Aorta (tissue), 5 donors: Measurements from ENCODE around the gene AXIN2. TPM values are rescaled to one million over a fixed set of nuclear protein-coding genes. Genes with fewer than 3 reads are reported as not detected.
A peak's percentile ranks its signal among the peaks of the same experiment; 100 is the strongest.

Experiments used
- ATAC-seq: fragments of 200-7000 bp; cut with Tn5 transposase; one replicate; pipeline ENCODE4 v1.9.1; 2022; ENCODE audit warnings: moderate library complexity; ENCODE audit not compliant: low FRiP score
- DNase-seq, 2 donors: peaks; one replicate each; pipeline ENCODE4 v3.0.0-alpha.2; 2020
- H3K27ac ChIP-seq, 2 donors: one replicate each; pipeline ENCODE4 v1.5.1; 2013; ENCODE audit warnings: low read length in 2 of 2, mild to moderate bottlenecking in 2 of 2, moderate library complexity in 2 of 2, control low read depth in 1 of 2, inconsistent platforms in 1 of 2, low read depth in 1 of 2
- H3K27me3 ChIP-seq, 2 donors: one replicate each; pipeline ENCODE4 v1.6.1; 2013; ENCODE audit warnings: control low read depth in 1 of 2, low read length in 1 of 2, mild to moderate bottlenecking in 1 of 2, moderate library complexity in 1 of 2; ENCODE audit not compliant: insufficient read depth in 2 of 2, control insufficient read depth in 1 of 2
- H3K36me3 ChIP-seq, 2 donors: one replicate each; pipeline ENCODE4 v1.6.1; 2013; ENCODE audit warnings: control low read depth in 1 of 2, low read length in 1 of 2, mild to moderate bottlenecking in 1 of 2; ENCODE audit not compliant: insufficient read depth in 2 of 2, control insufficient read depth in 1 of 2
- H3K4me1 ChIP-seq, 2 donors: one replicate each; pipeline ENCODE4 v1.6.1; 2013; ENCODE audit warnings: low read length in 2 of 2, control low read depth in 1 of 2, mild to moderate bottlenecking in 1 of 2, moderate library complexity in 1 of 2; ENCODE audit not compliant: insufficient read depth in 2 of 2, control insufficient read depth in 1 of 2
- H3K4me3 ChIP-seq, 2 donors: one replicate each; pipeline ENCODE4 v1.5.1; 2013; ENCODE audit warnings: low read length in 2 of 2, control low read depth in 1 of 2, mild to moderate bottlenecking in 1 of 2
- H3K9me3 ChIP-seq: one replicate; pipeline ENCODE4 v1.6.1; 2013; ENCODE audit warnings: mild to moderate bottlenecking, low read length; ENCODE audit not compliant: control insufficient read depth
- WGBS, 2 donors: extraction: QIAGEN DNeasy Blood & Tissue Kit; methylation state at CpG; one replicate each; pipeline ENCODE4 v1.1.7; 2013; 5-methylcytosine and 5-hydroxymethylcytosine counted together
- intact Hi-C, 2 donors: fragments of 100-400 bp; cut with DNase I; formaldehyde crosslinking; loops; one replicate each; pipeline versions ENCODE4 v1.14.2 to v1.15.0; 2022
- polyA plus RNA-seq, 2 donors: library from polyadenylated mRNA; stranded (reverse); fragments of 200-250 nt; gene quantifications; one replicate each; pipeline ENCODE4 v1.2.3, GENCODE V29; 2013
- total RNA-seq, 2 donors: library from RNA; stranded (reverse); fragmentation: NEBNext Ultra II Directional; extraction: Animal tissue kit (Norgen Biotek cat#: 25700); gene quantifications; one replicate each; pipeline ENCODE4 v1.2.1, GENCODE V29; 2021
- donor health status: healthy with polysubstance abuse.
- donor health status: Bipolar disorder and iron deficiency.
- donor health status: DM: no; HTN: no; CAD: no.
- donor health status: DM: no; HTN: no; CAD: no.
- donor health status: DM: yes; HTN: yes; CAD: no.

AXIN2 gene
- total and polyA plus RNA-seq, 4 donors, result 6.3 to 13.8 (median 11.4) TPM

GRCh38 chr17:65586899-65587298, 25.5 kb upstream of the AXIN2 start:
- WGBS, 2 donors, result 93 to 95% methylated on average over 9 of the region's 9 CpGs
- no peak for DNase-seq
- Histone ChIP-seq H3K36me3 (no peaks in the 10 kb centered on the region), H3K4me1 (peaks cover 0 to 5% of the 10 kb centered on the region in 2 donors), H3K27me3 (no peaks in the 10 kb centered on the region), H3K4me3 (no peak overlapping the region), H3K27ac (no peak overlapping the region), H3K9me3 (no peaks in the 10 kb centered on the region)
- ATAC-seq, result no peak
- intact Hi-C loops, result no loop called here

- DNase-seq (no peak), ATAC-seq (peak; percentile 57)
- 20 to 21% methylated on average over 12 of the region's 12 CpGs for WGBS, 2 donors
- H3K4me3 ChIP-seq, result no peak overlapping the region
- H3K4me1 ChIP-seq, result peaks cover 0 to 5% of the 10 kb centered on the region in 2 donors
- no peaks in the 10 kb centered on the region for H3K36me3 ChIP-seq
- H3K9me3 ChIP-seq, result no peaks in the 10 kb centered on the region
- H3K27me3 ChIP-seq, result no peaks in the 10 kb centered on the region
- intact Hi-C loops, result no loop called here
- peak overlapping the region; percentile 32 to 52 for H3K27ac ChIP-seq
Measured at GRCh38 chr17:65584604-65585521, 23.4 kb upstream of the AXIN2 start.

- 7 to 11% methylated on average over 10 of the region's 10 CpGs for WGBS, 2 donors
- DNase-seq (no peak), ATAC-seq (peak; percentile 47)
- Histone ChIP-seq H3K36me3 (no peaks in the 10 kb centered on the region), H3K27me3 (no peaks in the 10 kb centered on the region), H3K4me1 (peaks cover 0 to 5% of the 10 kb centered on the region in 2 donors), H3K4me3 (no peak overlapping the region), H3K9me3 (no peaks in the 10 kb centered on the region), H3K27ac (peak overlapping the region in 1 of 2 donors; percentile 30)
- intact Hi-C loops, result no loop called here
Measured at GRCh38 chr17:65583921-65584603, 22.6 kb upstream of the AXIN2 start.

GRCh38 chr17:65576939-65577338, 15.5 kb upstream of the AXIN2 start:
- DNase-seq, result no peak
- Histone ChIP-seq H3K4me1 (no peaks in the 10 kb centered on the region), H3K9me3 (no peaks in the 10 kb centered on the region), H3K4me3 (no peak overlapping the region), H3K27ac (no peak overlapping the region), H3K27me3 (no peaks in the 10 kb centered on the region), H3K36me3 (no peaks in the 10 kb centered on the region)
- ATAC-seq, result no peak
- intact Hi-C loops, result no loop called here
- 88 to 92% methylated on average over 12 of the region's 12 CpGs for WGBS, 2 donors

GRCh38 chr17:65573282-65573602, 11.8 kb upstream of the AXIN2 start:
- 82 to 88% methylated on average over 5 of the region's 5 CpGs for WGBS, 2 donors
- Histone ChIP-seq H3K9me3 (no peaks in the 10 kb centered on the region), H3K4me3 (no peak overlapping the region), H3K36me3 (no peaks in the 10 kb centered on the region), H3K27ac (no peak overlapping the region), H3K4me1 (no peaks in the 10 kb centered on the region), H3K27me3 (no peaks in the 10 kb centered on the region)
- ATAC-seq (no peak), DNase-seq (no peak)
- intact Hi-C loops, result no loop called here

GRCh38 chr17:65572581-65573281, 11.3 kb upstream of the AXIN2 start:
- ATAC-seq (no peak), DNase-seq (no peak)
- H3K27ac ChIP-seq, result no peak overlapping the region
- no peak overlapping the region for H3K4me3 ChIP-seq
- WGBS, 2 donors, result 88 to 89% methylated on average over 14 of the region's 14 CpGs
- no peaks in the 10 kb centered on the region for H3K9me3 ChIP-seq
- H3K36me3 ChIP-seq, result no peaks in the 10 kb centered on the region
- H3K27me3 ChIP-seq, result no peaks in the 10 kb centered on the region
- no peaks in the 10 kb centered on the region for H3K4me1 ChIP-seq
- intact Hi-C loops, result no loop called here

- ATAC-seq (no peak), DNase-seq (no peak)
- Histone ChIP-seq H3K9me3 (no peaks in the 10 kb centered on the region), H3K4me3 (no peak overlapping the region), H3K4me1 (no peaks in the 10 kb centered on the region), H3K27ac (no peak overlapping the region), H3K27me3 (no peaks in the 10 kb centered on the region), H3K36me3 (no peaks in the 10 kb centered on the region)
- WGBS, 2 donors, result 69 to 76% methylated on average over 6 of the region's 6 CpGs
- intact Hi-C loops, result no loop called here
Measured at GRCh38 chr17:65572186-65572580, 10.7 kb upstream of the AXIN2 start.

GRCh38 chr17:65568918-65569317, 7.5 kb upstream of the AXIN2 start:
- ATAC-seq (no peak), DNase-seq (no peak)
- Histone ChIP-seq H3K9me3 (no peaks in the 10 kb centered on the region), H3K4me1 (no peaks in the 10 kb centered on the region), H3K36me3 (no peaks in the 10 kb centered on the region), H3K27ac (no peak overlapping the region), H3K27me3 (no peaks in the 10 kb centered on the region), H3K4me3 (no peak overlapping the region)
- WGBS, 2 donors, result 92 to 94% methylated on average over 8 of the region's 8 CpGs
- intact Hi-C loops, result no loop called here
